Peyer's patch (tissue), 4 donors: Measurements from ENCODE around the gene TDRD7.

Experiments
- CTCF ChIP-seq, 6 experiments: fragments of 450-650 bp in 4 of 6; fragments of 200-600 bp in 2 of 6; sonication (generic) in 1 of 6; IDR thresholded peaks; one replicate each; pipeline ENCODE4 v1.5.1; 2017 to 2019; ENCODE audit warnings: antibody characterized with exemption in 6 of 6, mild to moderate bottlenecking in 3 of 6, moderate library complexity in 1 of 6
- POLR2A ChIP-seq, 2 donors: fragments of 450-650 bp; IDR thresholded peaks; one replicate each; pipeline ENCODE4 v1.5.1; 2017; ENCODE audit warnings: antibody characterized with exemption in 2 of 2, mild to moderate bottlenecking in 2 of 2, moderate library complexity in 2 of 2

- TF ChIP-seq CTCF (IDR thresholded peaks at IDR 0.05) (no peak), POLR2A (IDR thresholded peaks at IDR 0.05) (no peak)
Observed at GRCh38 chr9:97480749-97481148, 68.9 kb downstream of the TDRD7 start.
